ENCODE data around the gene S100A7.
A peak's percentile ranks its signal among the peaks of the same experiment; 100 is the strongest.

The S100A7 gene

GRCh38 chr1:153505576-153505975, 45.1 kb upstream of the S100A7 start:
- no peak for DNase-seq (ENCODE audit: low read depth)

GRCh38 chr1:153503766-153504165, 43.3 kb upstream of the S100A7 start:
- TF ChIP-seq CTCF (conservative IDR thresholded peaks at IDR 0.05; ENCODE audit: low read depth, low read length): no peak
- no peak overlapping the region for H3K4me3 ChIP-seq (ENCODE audit: low read depth, low read length)

More at GRCh38 chr1:153505576-153505975, 45.1 kb upstream of the S100A7 start:
- H3K4me3 ChIP-seq (ENCODE audit: low read depth, low read length): no peak overlapping the region
- TF ChIP-seq CTCF (conservative IDR thresholded peaks at IDR 0.05; ENCODE audit: low read depth, low read length): no peak

GRCh38 chr1:153498746-153499145, 38.3 kb upstream of the S100A7 start:
- TF ChIP-seq CTCF (conservative IDR thresholded peaks at IDR 0.05; ENCODE audit: low read depth, low read length): no peak
- no peak overlapping the region for H3K4me3 ChIP-seq (ENCODE audit: low read depth, low read length)
- no peak for DNase-seq (ENCODE audit: low read depth)

More at GRCh38 chr1:153503766-153504165, 43.3 kb upstream of the S100A7 start:
- no peak for DNase-seq (ENCODE audit: low read depth)

- no peak for TF ChIP-seq CTCF (conservative IDR thresholded peaks at IDR 0.05; ENCODE audit: low read depth, low read length)
- DNase-seq (ENCODE audit: low read depth): no peak
- no peak overlapping the region for H3K4me3 ChIP-seq (ENCODE audit: low read depth, low read length)
Measured at GRCh38 chr1:153495536-153495935, 35.1 kb upstream of the S100A7 start.

GRCh38 chr1:153494976-153495535, 34.6 kb upstream of the S100A7 start:
- peak; percentile 98 for TF ChIP-seq CTCF (conservative IDR thresholded peaks at IDR 0.05; ENCODE audit: low read depth, low read length)
- no peak overlapping the region for H3K4me3 ChIP-seq (ENCODE audit: low read depth, low read length)
- DNase-seq (ENCODE audit: low read depth): peak; percentile 73

GRCh38 chr1:153493343-153493960, 33.0 kb upstream of the S100A7 start:
- DNase-seq (ENCODE audit: low read depth): no peak
- H3K4me3 ChIP-seq (ENCODE audit: low read depth, low read length): no peak overlapping the region
- TF ChIP-seq CTCF (conservative IDR thresholded peaks at IDR 0.05; ENCODE audit: low read depth, low read length): no peak

All from choroid plexus epithelial cell (primary cell).